ENCODE results near the gene KSR1.

KSR1 gene

DNA sequence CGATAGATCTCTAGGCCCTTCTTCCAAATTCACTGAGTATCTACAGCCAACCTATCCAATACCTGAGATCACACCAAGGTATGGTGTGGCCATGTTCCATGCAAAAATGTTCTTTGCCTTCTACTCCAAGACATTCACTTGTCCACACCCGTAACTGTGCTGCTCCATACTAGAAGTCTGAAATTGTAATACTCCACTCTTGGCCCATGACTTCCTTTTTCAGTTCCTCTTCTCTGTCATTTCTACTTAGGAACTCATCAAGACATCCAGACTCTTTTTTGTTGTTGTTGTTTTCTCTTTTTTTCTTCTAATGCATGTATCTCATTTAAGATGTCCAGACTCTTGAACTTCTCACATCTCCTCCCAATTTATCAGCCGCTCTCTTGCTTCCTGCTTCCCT is 42.5 kb upstream of the KSR1 start:
- no peaks in the 10 kb centered on the region for H3K36me3 ChIP-seq (replicated peaks)
- H3K27ac ChIP-seq: no peak overlapping the region
- H3K4me3 ChIP-seq (ENCODE audit: low read depth, low read length): no peak overlapping the region
- TF ChIP-seq, protein P1, sequence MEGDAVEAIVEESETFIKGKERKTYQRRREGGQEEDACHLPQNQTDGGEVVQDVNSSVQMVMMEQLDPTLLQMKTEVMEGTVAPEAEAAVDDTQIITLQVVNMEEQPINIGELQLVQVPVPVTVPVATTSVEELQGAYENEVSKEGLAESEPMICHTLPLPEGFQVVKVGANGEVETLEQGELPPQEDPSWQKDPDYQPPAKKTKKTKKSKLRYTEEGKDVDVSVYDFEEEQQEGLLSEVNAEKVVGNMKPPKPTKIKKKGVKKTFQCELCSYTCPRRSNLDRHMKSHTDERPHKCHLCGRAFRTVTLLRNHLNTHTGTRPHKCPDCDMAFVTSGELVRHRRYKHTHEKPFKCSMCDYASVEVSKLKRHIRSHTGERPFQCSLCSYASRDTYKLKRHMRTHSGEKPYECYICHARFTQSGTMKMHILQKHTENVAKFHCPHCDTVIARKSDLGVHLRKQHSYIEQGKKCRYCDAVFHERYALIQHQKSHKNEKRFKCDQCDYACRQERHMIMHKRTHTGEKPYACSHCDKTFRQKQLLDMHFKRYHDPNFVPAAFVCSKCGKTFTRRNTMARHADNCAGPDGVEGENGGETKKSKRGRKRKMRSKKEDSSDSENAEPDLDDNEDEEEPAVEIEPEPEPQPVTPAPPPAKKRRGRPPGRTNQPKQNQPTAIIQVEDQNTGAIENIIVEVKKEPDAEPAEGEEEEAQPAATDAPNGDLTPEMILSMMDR (IDR thresholded peaks at IDR 0.05; ENCODE audit: low read depth, low read length, missing control alignments): no peak
- no peak for DNase-seq
- in situ Hi-C loops (cut with HindIII; ENCODE audit: low pct_ligation_motif_present, low sequenced_read_pairs): no loop called here
- H3K27me3 ChIP-seq (replicated peaks): no peaks in the 10 kb centered on the region

DNA sequence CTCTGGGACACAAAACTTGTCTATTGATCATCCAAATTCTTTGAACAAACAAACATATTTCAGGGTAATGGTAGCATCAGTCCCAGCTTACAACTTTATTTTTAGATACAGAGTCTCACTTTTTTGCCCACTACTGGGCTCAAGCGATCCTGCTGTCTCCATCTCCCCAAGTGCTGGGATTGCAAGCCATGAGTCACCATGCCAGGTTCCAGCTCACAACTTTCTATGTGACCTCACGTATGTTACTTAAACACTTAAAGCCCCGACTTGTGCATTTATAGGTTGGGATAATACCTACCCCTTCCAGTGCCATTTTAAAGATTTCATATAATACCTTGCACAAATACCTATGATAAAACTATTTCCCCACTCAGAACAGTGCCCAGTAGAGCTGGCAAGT is 42.0 kb upstream of the KSR1 start:
- TF ChIP-seq, protein P1 (IDR thresholded peaks at IDR 0.05; ENCODE audit: low read depth, low read length, missing control alignments): no peak
- Histone ChIP-seq H3K4me3 (ENCODE audit: low read depth, low read length) (no peak overlapping the region), H3K27me3 (replicated peaks) (no peaks in the 10 kb centered on the region), H3K27ac (no peak overlapping the region), H3K36me3 (replicated peaks) (no peaks in the 10 kb centered on the region)
- in situ Hi-C loops (cut with HindIII; ENCODE audit: low pct_ligation_motif_present, low sequenced_read_pairs): no loop called here
- no peak for DNase-seq

DNA sequence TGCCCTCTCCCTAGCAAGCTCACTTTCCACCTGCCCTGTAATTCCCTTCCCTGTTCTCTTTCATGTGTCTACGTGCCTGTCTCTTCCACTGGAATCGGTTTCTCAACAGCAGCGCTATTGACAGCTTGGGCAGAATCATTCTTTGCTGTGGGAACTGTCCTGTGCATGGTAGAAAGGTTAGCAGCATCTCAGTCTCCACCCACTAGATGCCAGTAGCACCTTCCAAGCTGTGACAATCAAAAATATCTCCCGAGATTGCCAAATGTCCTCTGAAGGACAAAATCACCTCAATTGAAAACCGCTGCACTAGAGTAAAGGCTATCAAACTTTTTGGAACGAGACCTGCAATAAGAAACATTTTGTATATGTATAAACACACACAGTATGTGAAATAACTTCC is 41.6 kb upstream of the KSR1 start:
- Histone ChIP-seq H3K36me3 (replicated peaks) (no peaks in the 10 kb centered on the region), H3K27me3 (replicated peaks) (no peaks in the 10 kb centered on the region), H3K27ac (no peak overlapping the region), H3K4me3 (ENCODE audit: low read depth, low read length) (no peak overlapping the region)
- TF ChIP-seq, protein P1 (IDR thresholded peaks at IDR 0.05; ENCODE audit: low read depth, low read length, missing control alignments): no peak
- in situ Hi-C loops (cut with HindIII; ENCODE audit: low pct_ligation_motif_present, low sequenced_read_pairs): no loop called here
- DNase-seq: no peak

DNA sequence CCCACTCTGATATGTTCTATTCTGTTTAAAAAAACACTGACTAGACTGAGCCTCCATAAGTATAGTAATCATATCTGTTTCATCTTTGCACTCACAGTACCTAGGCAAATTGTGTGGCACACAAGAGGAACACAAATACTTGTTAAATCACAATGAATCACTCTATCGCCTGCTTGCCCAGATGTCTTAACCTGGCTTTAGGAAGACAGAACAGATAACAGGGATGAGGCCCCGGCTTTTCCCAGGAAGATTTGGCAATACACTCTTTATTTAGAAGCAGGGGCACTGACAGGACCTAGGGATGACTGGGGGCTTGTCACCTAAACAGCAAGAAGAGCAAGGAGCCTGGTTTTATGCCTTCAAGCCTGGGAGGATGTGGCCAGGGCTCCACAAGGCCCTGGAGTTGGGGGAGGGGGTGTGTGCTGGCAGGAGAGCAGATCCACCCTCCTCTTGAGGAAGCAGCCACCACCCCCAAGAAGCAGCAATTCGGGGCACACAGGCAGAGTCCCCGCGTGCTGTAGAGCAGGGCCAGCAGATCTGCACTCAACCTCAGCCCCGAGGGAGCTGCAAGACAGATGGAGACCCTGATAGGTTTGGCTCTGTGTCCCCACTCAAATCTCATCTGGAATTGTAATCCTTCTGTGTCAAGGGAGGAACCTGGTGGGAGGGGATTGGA is 41.0 kb upstream of the KSR1 start:
- in situ Hi-C loops (cut with HindIII; ENCODE audit: low pct_ligation_motif_present, low sequenced_read_pairs): no loop called here

DNA sequence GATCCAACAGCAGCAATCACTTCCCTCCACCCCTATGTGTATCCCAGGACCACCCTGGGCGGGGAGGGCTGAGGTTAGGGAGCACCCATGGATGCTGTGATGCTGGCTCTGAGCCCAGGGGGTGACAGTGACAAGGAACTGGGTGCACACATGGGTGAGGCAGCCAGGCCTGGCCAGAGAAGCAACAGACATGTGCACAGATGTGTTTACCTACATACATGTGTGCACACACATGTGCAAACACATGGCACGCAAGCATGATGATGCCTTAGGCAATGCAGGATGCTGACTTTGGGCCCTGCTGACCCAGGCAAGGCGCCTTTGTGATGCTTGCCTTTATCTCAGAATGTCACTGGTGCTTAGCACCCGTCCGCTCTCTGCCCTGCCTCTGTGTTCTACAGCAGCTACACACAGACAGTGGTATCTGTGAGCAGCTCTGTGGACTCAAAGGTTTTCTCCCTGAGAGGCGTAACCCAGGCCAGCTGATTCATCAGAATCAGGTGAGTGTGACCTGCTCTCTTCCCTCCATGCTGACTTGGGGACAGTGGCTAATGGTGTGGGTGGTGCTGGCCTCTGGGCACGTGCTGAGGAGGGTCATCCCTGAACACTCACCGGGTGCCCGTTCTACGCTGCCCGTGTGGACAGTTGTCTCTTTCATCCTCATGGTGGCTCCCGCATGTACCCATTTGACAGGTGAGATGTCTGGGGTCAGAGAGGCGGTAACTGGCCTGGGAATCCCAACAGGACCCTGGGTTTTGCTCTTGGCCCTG is 38.5 kb upstream of the KSR1 start:
- Histone ChIP-seq H3K27ac (no peak overlapping the region), H3K36me3 (replicated peaks) (no peaks in the 10 kb centered on the region), H3K27me3 (replicated peaks) (no peaks in the 10 kb centered on the region), H3K4me3 (ENCODE audit: low read depth, low read length) (no peak overlapping the region)
- in situ Hi-C loops (cut with HindIII; ENCODE audit: low pct_ligation_motif_present, low sequenced_read_pairs): no loop called here
- TF ChIP-seq, protein P1 (IDR thresholded peaks at IDR 0.05; ENCODE audit: low read depth, low read length, missing control alignments): no peak
- DNase-seq: no peak

More for the DNA sequence above, 41.0 kb upstream of the KSR1 start:
- Histone ChIP-seq H3K4me3 (ENCODE audit: low read depth, low read length) (no peak overlapping the region), H3K27me3 (replicated peaks) (no peaks in the 10 kb centered on the region), H3K27ac (no peak overlapping the region), H3K36me3 (replicated peaks) (no peaks in the 10 kb centered on the region)
- TF ChIP-seq, protein P1 (IDR thresholded peaks at IDR 0.05; ENCODE audit: low read depth, low read length, missing control alignments): no peak
- no peak for DNase-seq
